Measurements from ENCODE around the gene TMEM94.

Gene TMEM94

GRCh38 chr17:75524269-75524969 is 68.0 kb downstream of the TMEM94 start:
- in situ Hi-C loops (cut with MboI; ENCODE audit: low sequenced_read_pairs): no loop called here

GRCh38 chr17:75524970-75525805 is 68.8 kb downstream of the TMEM94 start, which contains the start of gene LLGL2:
LLGL2 (plus strand) TSS chr17:75525697; CDS start chr17:75543427, 17,730 bp downstream.
- in situ Hi-C loops (cut with MboI; ENCODE audit: low sequenced_read_pairs): no loop called here

GRCh38 chr17:75525806-75526554 is 69.5 kb downstream of the TMEM94 start:
- in situ Hi-C loops (cut with MboI; ENCODE audit: low sequenced_read_pairs): no loop called here

GRCh38 chr17:75526555-75527270 is 70.3 kb downstream of the TMEM94 start:
- in situ Hi-C loops (cut with MboI; ENCODE audit: low sequenced_read_pairs): no loop called here

- in situ Hi-C loops (cut with MboI; ENCODE audit: low sequenced_read_pairs): no loop called here
Observed at GRCh38 chr17:75530837-75531720, 74.6 kb downstream of the TMEM94 start.

GRCh38 chr17:75531721-75532072 is 75.3 kb downstream of the TMEM94 start:
- in situ Hi-C loops (cut with MboI; ENCODE audit: low sequenced_read_pairs): no loop called here

- in situ Hi-C loops (cut with MboI; ENCODE audit: low sequenced_read_pairs): no loop called here
Observed at GRCh38 chr17:75535119-75535537, 78.7 kb downstream of the TMEM94 start.

GRCh38 chr17:75535871-75536270 is 79.4 kb downstream of the TMEM94 start:
- in situ Hi-C loops (cut with MboI; ENCODE audit: low sequenced_read_pairs): no loop called here

- in situ Hi-C loops (cut with MboI; ENCODE audit: low sequenced_read_pairs): no loop called here
Observed at GRCh38 chr17:75536366-75536765, 79.9 kb downstream of the TMEM94 start.

- in situ Hi-C loops (cut with MboI; ENCODE audit: low sequenced_read_pairs): no loop called here
Observed at GRCh38 chr17:75539967-75540729, 83.7 kb downstream of the TMEM94 start.

GRCh38 chr17:75540923-75541503 is 84.6 kb downstream of the TMEM94 start:
- in situ Hi-C loops (cut with MboI; ENCODE audit: low sequenced_read_pairs): no loop called here

- in situ Hi-C loops (cut with MboI; ENCODE audit: low sequenced_read_pairs): no loop called here
Observed at GRCh38 chr17:75542229-75542628, 85.8 kb downstream of the TMEM94 start.

- in situ Hi-C loops (cut with MboI; ENCODE audit: low sequenced_read_pairs): no loop called here
Observed at GRCh38 chr17:75542728-75543336, 86.4 kb downstream of the TMEM94 start.

GRCh38 chr17:75544250-75544649 is 87.8 kb downstream of the TMEM94 start:
- in situ Hi-C loops (cut with MboI; ENCODE audit: low sequenced_read_pairs): no loop called here

GRCh38 chr17:75546181-75546580 is 89.7 kb downstream of the TMEM94 start:
- in situ Hi-C loops (cut with MboI; ENCODE audit: low sequenced_read_pairs): no loop called here

GRCh38 chr17:75547091-75547490 is 90.7 kb downstream of the TMEM94 start:
- in situ Hi-C loops (cut with MboI; ENCODE audit: low sequenced_read_pairs): no loop called here

- in situ Hi-C loops (cut with MboI; ENCODE audit: low sequenced_read_pairs): no loop called here
Observed at GRCh38 chr17:75548813-75549212, 92.4 kb downstream of the TMEM94 start.
